ENCODE measurements around the gene KCNH3.

KCNH3 gene

DNA sequence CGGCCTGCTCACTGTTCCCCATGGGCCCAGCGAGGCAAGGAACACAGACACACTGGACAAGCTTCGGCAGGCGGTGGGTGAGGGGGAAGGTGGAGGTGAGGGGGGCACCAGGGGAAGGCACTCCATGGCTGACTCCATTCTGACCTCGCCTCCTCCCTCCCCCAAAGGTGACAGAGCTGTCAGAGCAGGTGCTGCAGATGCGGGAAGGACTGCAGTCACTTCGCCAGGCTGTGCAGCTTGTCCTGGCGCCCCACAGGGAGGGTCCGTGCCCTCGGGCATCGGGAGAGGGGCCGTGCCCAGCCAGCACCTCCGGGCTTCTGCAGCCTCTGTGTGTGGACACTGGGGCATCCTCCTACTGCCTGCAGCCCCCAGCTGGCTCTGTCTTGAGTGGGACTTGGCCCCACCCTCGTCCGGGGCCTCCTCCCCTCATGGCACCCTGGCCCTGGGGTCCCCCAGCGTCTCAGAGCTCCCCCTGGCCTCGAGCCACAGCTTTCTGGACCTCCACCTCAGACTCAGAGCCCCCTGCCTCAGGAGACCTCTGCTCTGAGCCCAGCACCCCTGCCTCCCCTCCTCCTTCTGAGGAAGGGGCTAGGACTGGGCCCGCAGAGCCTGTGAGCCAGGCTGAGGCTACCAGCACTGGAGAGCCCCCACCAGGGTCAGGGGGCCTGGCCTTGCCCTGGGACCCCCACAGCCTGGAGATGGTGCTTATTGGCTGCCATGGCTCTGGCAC lies 18.5 kb downstream of the KCNH3 start:
- TF ChIP-seq, protein P1, sequence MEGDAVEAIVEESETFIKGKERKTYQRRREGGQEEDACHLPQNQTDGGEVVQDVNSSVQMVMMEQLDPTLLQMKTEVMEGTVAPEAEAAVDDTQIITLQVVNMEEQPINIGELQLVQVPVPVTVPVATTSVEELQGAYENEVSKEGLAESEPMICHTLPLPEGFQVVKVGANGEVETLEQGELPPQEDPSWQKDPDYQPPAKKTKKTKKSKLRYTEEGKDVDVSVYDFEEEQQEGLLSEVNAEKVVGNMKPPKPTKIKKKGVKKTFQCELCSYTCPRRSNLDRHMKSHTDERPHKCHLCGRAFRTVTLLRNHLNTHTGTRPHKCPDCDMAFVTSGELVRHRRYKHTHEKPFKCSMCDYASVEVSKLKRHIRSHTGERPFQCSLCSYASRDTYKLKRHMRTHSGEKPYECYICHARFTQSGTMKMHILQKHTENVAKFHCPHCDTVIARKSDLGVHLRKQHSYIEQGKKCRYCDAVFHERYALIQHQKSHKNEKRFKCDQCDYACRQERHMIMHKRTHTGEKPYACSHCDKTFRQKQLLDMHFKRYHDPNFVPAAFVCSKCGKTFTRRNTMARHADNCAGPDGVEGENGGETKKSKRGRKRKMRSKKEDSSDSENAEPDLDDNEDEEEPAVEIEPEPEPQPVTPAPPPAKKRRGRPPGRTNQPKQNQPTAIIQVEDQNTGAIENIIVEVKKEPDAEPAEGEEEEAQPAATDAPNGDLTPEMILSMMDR (IDR thresholded peaks at IDR 0.05; ENCODE audit: control extremely low read depth, extremely low read depth, low read depth, missing control alignments): no peak
- DNase-seq (ENCODE audit: extremely low spot score): no peak
- CTCF ChIA-PET: interaction anchor here (1.9 to 2.4 kb wide), 2 partner anchors 43 to 200 kb away, joined by 7 to 9 read pairs; no protein-coding TSS in a partner anchor
- POLR2A ChIA-PET: interaction anchor here (0.6 to 1.2 kb wide), 2 partner anchors 9 to 359 kb away, joined by 4 to 5 read pairs; no protein-coding TSS in a partner anchor

DNA sequence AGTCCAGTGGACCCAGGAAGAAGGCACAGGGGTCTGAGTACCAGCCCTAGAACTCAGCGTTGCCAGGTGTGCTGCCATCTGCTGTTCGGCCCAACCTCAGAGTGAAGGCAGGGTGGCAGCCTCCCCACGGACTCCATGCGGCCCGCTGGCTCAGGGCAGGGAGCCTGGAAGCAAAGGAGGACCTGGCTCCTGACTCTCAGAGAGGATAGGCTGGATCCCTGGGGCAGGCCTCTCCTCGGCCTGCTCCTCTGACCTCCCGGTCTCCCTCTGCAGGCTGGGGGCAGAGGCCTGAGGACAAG lies 19.0 kb downstream of the KCNH3 start:
- POLR2A ChIA-PET: no interaction called here
- TF ChIP-seq, protein P1 (IDR thresholded peaks at IDR 0.05; ENCODE audit: control extremely low read depth, extremely low read depth, low read depth, missing control alignments): peak; percentile 28
- CTCF ChIA-PET: interaction anchor here (1.2 to 2.1 kb wide), 4 partner anchors 44 to 201 kb away, joined by 3 to 9 read pairs (median 5); no protein-coding TSS in a partner anchor
- no peak for DNase-seq (ENCODE audit: extremely low spot score)

DNA sequence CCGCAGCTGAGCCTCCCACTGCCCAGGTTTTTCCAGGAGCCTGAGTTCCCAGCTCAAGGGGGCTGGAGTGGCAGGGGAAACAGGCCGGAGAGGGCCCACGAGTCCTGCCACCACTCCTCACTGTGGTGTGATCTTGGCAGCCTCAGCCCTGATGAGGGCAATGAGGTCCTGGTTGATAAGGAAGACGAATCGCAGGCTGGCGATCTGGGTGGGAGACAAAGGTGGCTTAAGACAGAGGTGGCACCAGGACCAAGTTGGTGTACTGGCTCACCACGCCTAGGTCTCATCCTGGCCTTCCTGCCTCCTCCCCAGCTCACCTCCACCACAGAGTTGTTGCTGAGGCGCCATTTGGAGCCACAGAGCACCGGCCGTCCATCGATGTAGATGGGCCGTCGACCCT lies 19.7 kb downstream of the KCNH3 start:
- CTCF ChIA-PET: interaction anchor here (1.2 to 6.8 kb wide), 4 partner anchors 22 to 201 kb away, joined by 3 to 45 read pairs (median 6); no protein-coding TSS in a partner anchor
- TF ChIP-seq, protein P1 (IDR thresholded peaks at IDR 0.05; ENCODE audit: control extremely low read depth, extremely low read depth, low read depth, missing control alignments): no peak
- DNase-seq (ENCODE audit: extremely low spot score): no peak
- POLR2A ChIA-PET: no interaction called here

DNA sequence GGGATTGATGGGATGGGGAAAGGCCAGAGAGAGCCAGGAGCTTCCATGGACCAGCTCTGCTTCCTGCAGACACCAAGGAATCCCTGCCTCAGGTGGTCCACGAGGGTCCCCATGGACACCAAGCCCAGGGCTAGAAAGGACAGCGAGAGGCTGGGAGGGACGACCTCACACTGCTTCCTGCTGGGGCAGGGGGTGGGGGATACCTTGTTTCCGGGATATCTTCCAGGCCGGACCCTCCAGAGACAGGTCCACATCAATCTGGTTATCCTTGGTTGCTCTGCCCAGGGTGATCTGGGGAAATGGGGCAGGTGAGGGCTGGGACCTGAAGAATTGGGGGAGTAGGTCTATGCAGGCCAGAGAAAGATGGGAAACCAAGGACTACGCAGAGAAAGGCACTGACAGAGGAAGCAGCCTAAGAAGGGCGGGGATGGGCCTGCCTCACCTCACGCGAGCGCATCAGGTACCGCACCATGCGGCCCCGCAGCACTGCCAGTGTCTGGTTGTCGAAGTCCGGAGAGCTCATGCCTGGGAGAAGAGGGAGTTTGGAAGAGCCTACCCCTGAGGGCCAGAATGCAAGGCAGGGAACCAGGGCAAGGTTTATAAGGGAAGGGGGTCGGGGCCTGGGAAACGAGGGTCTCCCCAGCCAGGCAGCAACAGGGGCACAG lies 20.3 kb downstream of the KCNH3 start:
- ChIA-PET CTCF (interaction anchor here (1.0 to 6.8 kb wide), 5 partner anchors 21 to 202 kb away, joined by 3 to 45 read pairs (median 3); no protein-coding TSS in a partner anchor), POLR2A (no interaction called here)
- TF ChIP-seq, protein P1 (IDR thresholded peaks at IDR 0.05; ENCODE audit: control extremely low read depth, extremely low read depth, low read depth, missing control alignments): no peak
- DNase-seq (ENCODE audit: extremely low spot score): no peak

DNA sequence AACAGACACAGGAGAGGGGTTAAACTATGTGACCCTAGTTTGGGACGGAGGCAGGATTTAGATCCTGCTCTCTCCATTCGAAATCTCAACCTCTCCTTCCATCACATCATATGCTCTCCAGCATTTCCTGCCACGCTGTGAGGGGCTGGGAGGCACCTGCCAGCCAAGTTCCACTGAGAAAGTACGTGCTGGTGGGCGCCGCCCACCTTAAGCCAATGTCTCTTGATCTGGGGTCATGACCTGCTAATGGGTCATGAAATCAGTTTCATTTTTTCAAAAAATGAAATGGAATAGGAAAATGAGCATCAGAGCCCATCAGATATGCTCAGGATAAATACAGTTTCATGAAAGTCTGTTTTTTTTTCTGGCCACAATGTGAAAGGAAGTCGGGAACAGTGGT lies 21.9 kb downstream of the KCNH3 start:
- ChIA-PET CTCF (interaction anchor here (1.2 to 6.8 kb wide), 4 partner anchors 7 to 202 kb away, joined by 3 to 45 read pairs (median 16); no protein-coding TSS in a partner anchor), POLR2A (interaction anchor here (1.2 kb wide), 1 partner anchor 20 kb away, joined by 3 read pairs; no protein-coding TSS in a partner anchor)
- TF ChIP-seq, protein P1 (IDR thresholded peaks at IDR 0.05; ENCODE audit: control extremely low read depth, extremely low read depth, low read depth, missing control alignments): no peak
- no peak for DNase-seq (ENCODE audit: extremely low spot score)

DNA sequence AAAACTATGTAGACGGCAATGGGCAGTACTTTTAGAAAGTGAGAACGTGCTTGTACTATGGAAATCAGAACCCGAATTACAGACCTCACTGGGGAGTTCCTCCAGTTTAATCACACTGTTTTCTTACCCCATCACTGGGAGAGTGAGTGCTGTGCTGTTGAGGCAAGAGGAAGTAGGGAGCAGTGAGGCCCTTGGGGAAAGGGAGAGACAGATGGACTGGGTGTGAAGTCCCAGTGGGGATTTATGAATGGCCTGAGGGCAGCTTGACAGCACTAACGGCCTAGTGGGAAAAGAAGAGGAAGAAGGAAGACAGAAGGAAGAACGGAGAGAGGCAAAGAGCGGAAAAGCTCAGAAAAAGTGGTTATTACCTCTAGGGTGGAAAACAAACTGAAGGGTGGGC lies 23.4 kb downstream of the KCNH3 start:
- POLR2A ChIA-PET: no interaction called here

More for the DNA sequence above, 23.4 kb downstream of the KCNH3 start:
- no peak for DNase-seq (ENCODE audit: extremely low spot score)
- TF ChIP-seq, protein P1 (IDR thresholded peaks at IDR 0.05; ENCODE audit: control extremely low read depth, extremely low read depth, low read depth, missing control alignments): no peak
- CTCF ChIA-PET: interaction anchor here (1.0 to 6.8 kb wide), 5 partner anchors 8 to 215 kb away, joined by 3 to 45 read pairs (median 11); no protein-coding TSS in a partner anchor

All from GM10248 (cell line).